HG02623 (cell line): Measurements from ENCODE around the gene PRCC.

ENCODE experiments used
- ATAC-seq: cut with Tn5 transposase; IDR thresholded peaks from one replicate; pipeline ENCODE4 v1.9.1; 2021; ENCODE audit warnings: moderate library complexity; ENCODE audit not compliant: unreplicated experiment

The PRCC gene

GRCh38 chr1:156767101-156767878 is at the start of gene PRCC:
TSS of gene PRCC (plus strand) at chr1:156767535. CDS start at chr1:156767772, 237 bp downstream.
- peak; percentile 92 for ATAC-seq

- no peak for ATAC-seq
These were observed 46.2 kb upstream of the PRCC start for GRCh38 chr1:156721131-156721530.

- ATAC-seq: no peak
These were observed 45.8 kb upstream of the PRCC start for GRCh38 chr1:156721535-156721934.

- ATAC-seq: no peak
These were observed 41.6 kb upstream of the PRCC start for GRCh38 chr1:156725683-156726280.

GRCh38 chr1:156726549-156727226 is 40.6 kb upstream of the PRCC start:
- ATAC-seq: no peak

- ATAC-seq: no peak
These were observed 39.8 kb upstream of the PRCC start for GRCh38 chr1:156727492-156727891.

GRCh38 chr1:156727926-156728598 is 39.3 kb upstream of the PRCC start, which contains the start of gene METTL25B:
TSS of gene METTL25B (plus strand) at chr1:156728469. CDS start at chr1:156729105, 636 bp downstream.
- ATAC-seq: peak; percentile 52

GRCh38 chr1:156728599-156729462 is 38.5 kb upstream of the PRCC start, which contains the start of gene ISG20L2:
TSS of gene ISG20L2 (minus strand) at chr1:156728766. CDS start at chr1:156727652, 1,114 bp downstream.
- ATAC-seq: peak; percentile 83

- no peak for ATAC-seq
These were observed 33.2 kb upstream of the PRCC start for GRCh38 chr1:156733989-156734584.

- ATAC-seq: no peak
These were observed 28.9 kb upstream of the PRCC start for GRCh38 chr1:156738407-156738806.

- ATAC-seq: no peak
These were observed 28.4 kb upstream of the PRCC start for GRCh38 chr1:156738916-156739315.

- ATAC-seq: no peak
These were observed 27.0 kb upstream of the PRCC start for GRCh38 chr1:156740237-156740740.

- ATAC-seq: peak; percentile 79
These were observed 26.4 kb upstream of the PRCC start, which contains the start of gene MRPL24 for GRCh38 chr1:156740741-156741480. TSS of gene MRPL24 (minus strand) at chr1:156741088. CDS start at chr1:156738704, 2,384 bp downstream.

- no peak for ATAC-seq
These were observed 25.8 kb upstream of the PRCC start for GRCh38 chr1:156741481-156741983.

- ATAC-seq: no peak
These were observed 25.3 kb upstream of the PRCC start for GRCh38 chr1:156742017-156742416.

- ATAC-seq: no peak
These were observed 24.5 kb upstream of the PRCC start for GRCh38 chr1:156742801-156743200.

GRCh38 chr1:156743367-156744302 is 23.7 kb upstream of the PRCC start:
- no peak for ATAC-seq
